GM21723 (cell line): Measurements from ENCODE around the gene HOXC4.
A peak's percentile ranks its signal among the peaks of the same experiment; 100 is the strongest.

ENCODE experiments used
- ATAC-seq: cut with Tn5 transposase; IDR thresholded peaks from one replicate; pipeline ENCODE4 v1.9.1; 2021; ENCODE audit warnings: mild to moderate bottlenecking, moderate library complexity; ENCODE audit not compliant: unreplicated experiment

HOXC4 gene

DNA sequence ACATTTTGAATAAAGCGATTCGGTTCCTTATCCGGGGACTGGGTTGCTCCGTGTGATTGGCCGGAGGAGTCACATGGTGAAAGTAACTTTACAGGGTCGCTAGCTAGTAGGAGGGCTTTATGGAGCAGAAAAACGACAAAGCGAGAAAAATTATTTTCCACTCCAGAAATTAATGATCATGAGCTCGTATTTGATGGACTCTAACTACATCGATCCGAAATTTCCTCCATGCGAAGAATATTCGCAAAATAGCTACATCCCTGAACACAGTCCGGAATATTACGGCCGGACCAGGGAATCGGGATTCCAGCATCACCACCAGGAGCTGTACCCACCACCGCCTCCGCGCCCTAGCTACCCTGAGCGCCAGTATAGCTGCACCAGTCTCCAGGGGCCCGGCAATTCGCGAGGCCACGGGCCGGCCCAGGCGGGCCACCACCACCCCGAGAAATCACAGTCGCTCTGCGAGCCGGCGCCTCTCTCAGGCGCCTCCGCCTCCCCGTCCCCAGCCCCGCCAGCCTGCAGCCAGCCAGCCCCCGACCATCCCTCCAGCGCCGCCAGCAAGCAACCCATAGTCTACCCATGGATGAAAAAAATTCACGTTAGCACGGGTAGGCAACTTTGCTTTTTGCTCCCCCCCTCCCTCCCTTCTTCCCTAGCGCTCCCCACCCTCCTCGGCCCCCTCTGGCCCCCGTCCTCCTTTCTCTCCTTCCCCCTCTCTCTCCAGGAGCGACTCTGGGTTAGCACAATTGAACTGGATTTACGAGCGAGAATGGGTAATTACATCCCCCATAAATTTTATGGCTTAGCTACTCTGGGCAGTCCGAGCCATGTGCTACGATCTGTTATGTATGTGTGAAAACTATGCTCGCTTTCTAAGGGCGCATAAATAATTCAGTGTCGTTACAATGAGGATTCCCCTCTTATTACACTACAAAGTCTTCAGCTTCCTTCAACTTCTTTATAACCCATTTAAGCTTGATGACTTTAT lies at the start of gene HOXC4:
Gene HOXC4 (plus strand): TSS at position 85 of the 991 bp plus-strand sequence. CDS start 88 bp downstream, at position 173.
- peak; percentile 64 for ATAC-seq

DNA sequence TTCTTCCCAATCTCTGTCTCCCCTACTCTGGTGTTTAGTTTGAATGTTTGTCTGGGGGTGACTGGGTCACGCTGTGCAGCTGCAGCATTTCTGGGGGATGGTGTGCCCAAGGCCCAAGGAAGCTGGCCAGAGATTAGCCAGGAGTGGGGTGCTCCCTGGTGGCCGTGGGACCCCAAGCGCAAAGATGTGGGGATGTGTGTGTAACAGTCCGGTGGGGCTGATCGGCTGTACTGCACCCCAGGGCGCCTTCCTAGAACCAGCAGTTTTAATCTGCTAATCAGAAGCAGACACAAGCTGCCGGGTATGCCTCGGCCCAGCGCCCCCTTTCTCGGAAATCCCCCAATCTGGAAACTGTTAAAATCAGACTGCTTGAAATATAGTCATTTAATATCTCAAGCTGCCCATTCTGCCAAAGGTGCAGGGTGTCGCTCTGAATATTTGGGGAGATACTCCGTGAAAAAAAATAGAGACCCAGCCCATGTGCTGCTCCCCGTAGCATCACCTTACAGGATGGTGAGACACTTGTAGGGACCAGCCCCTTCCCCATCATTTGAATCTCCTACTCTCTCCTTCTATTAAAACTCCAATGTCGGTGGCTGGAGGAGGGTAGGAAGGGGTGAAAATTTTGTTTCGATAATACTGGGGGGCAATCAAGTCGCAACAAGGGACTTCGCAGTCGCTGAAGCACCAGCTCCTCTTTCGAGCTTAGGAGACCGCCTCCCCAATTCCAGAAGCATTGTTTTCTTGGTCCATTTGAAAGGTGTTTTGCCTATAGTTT lies 49.4 kb upstream of the HOXC4 start:
- ATAC-seq, result no peak

DNA sequence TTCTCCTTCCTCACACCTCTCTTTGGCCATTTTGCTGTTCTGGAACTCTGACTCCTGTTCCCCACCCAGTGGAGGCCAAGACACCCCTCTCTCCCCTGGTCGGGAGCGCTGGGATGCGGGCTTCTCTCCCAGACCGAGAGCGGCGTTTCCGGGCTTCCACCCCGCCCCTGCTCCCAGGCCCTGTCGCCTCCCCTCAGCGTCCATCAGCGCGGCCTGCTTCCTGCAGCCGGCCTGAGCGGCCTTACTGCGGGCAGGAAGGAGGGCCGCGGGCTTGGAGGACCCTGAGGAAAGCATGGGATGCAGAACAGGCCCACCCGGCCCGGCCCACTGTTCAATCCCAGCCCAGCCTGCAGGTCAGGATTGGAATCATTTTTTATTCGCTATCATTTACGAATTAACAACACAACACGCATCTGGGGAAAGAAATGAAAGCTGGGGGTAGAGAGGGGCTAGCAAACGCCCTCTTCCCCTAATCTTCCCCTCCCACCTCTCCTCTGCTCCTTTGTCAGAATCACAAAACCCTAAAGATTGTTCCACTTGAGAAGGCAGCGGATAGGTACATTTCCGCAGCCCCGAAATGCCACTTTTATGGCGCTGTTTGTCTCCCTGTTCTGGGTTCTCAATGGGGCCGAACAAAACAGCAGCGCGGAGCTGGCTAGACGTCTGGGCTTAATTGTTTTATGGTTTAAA lies 48.6 kb upstream of the HOXC4 start:
- ATAC-seq, result no peak

DNA sequence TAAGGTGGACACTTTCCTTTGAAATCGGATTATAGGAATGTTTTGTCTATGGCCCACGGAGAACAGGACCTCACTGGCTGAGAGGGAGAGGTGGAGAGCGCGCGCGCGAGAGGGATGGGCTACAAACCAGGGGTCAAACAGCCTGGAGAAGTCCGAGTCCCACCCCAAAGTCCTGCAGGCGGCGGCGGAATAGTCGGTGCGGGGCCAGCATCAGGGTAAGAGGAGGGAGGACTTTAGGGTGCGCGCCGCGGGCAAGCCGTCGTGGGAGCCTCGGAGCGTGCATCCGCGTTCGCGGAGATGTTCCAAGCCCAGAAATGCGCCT lies 48.1 kb upstream of the HOXC4 start:
- ATAC-seq, result no peak

DNA sequence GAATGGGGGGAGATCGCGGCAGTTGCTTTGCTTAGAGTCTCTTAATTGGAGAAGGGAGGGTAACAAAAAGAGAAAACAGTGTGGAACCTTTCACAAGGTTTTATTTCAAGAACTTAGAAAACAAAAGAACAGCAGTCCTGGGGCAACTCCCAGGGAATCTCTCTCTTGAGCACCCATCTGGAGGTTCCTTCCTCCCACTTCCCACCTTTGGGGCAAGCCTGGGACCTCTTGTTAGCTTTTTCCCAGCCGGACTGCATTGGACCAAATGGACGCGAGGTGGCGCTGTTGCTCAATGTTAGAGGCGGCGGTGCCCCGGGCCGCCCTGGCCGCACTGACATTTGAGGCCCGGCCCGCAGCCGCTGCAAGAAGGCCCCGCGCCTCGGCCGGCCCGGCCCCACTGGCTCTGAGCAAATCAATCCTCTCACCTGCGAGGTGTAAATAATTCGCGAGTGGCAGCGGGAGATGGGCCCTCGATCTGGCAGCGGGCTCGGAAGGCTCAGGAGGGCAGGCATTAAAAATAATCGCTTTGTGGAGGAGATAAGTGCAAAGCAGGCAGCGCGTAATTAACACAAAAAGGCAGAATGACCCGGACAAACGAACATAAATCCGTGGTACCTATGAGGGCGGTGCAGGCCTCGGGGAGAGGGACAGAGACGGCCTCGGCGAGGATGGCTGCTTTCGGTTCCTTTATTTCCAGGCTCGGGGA lies 47.6 kb upstream of the HOXC4 start:
- peak; percentile 68 for ATAC-seq

DNA sequence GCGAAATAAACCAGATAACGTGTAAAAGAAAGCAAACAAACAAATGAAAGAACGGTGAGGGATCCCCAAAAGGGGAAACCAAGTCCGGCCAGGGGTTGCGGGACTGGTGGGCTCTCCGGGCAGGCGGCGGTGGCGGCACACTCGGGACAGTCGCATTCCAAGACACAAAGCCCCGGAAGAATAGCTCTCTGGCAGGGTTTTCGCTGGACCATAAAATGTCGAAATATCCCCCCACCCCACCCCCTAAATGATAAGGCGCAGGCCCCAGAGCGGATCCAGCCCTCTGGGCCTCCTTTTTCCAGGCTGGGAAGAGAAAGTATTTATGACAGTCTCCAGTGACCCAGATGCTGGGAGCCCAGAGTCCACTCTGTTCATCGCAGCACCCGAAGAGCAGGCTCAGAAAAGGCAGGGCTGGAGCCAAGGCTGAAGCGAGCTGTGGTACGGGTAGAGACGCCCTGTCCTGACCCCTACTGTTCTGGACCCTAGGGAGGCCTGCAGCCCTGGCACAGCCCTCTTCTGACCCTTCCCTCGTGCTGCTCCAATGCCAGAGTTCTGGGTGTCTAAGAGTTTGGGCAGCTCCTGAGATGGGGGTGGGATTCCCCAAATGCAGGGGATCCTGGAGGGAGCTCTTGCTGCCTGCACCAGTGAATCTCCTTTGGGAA lies 46.9 kb upstream of the HOXC4 start:
- no peak for ATAC-seq

DNA sequence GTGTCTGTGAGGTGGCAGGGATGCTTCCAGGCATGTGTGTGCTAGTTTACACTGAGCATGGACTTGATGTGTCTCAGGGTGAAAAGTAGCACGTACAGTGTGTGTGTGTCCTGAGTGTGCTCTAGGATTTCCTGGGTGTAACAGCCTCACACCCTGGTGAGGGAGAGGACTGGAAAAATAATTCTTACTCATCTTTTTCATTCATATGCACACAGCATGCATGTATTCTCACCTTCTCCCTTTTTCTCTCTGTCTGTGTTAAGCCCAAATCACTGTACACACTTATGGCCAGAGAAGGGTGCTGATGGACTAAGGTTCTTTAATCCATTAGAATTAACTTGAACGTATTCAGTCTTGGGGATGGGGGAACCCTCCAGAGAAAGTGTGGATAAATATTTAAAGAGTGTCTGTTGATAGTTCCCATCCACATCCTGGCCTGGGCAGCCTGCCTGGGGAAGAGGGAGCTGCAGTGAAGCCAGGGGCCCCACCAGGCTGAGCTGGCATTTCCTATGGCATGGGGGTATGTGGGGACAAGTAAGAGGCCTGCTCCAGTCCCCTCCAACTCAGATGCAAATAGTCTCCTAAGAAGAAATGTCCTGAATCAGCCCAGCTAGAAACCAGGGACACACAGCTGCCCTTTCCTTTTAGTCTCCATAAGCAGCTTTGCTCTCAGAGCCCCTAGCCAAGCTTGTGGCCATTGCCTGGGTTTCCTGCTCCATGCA lies 45.9 kb upstream of the HOXC4 start:
- ATAC-seq, result no peak

DNA sequence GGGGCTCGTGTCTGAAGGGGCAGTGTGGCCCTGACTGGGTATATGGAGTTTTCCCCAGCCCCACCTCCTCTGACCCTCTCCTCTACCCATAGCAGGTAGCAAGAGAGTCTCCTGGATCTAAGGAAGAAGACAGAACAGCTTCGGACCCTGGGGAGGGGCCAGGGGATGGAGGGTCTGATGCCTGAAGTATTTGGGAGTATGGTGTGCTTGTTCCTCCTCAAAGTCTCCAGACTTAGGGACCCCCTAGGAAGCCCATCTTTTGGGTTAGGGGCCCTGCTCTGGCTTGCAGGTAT lies 45.4 kb upstream of the HOXC4 start:
- ATAC-seq, result no peak

DNA sequence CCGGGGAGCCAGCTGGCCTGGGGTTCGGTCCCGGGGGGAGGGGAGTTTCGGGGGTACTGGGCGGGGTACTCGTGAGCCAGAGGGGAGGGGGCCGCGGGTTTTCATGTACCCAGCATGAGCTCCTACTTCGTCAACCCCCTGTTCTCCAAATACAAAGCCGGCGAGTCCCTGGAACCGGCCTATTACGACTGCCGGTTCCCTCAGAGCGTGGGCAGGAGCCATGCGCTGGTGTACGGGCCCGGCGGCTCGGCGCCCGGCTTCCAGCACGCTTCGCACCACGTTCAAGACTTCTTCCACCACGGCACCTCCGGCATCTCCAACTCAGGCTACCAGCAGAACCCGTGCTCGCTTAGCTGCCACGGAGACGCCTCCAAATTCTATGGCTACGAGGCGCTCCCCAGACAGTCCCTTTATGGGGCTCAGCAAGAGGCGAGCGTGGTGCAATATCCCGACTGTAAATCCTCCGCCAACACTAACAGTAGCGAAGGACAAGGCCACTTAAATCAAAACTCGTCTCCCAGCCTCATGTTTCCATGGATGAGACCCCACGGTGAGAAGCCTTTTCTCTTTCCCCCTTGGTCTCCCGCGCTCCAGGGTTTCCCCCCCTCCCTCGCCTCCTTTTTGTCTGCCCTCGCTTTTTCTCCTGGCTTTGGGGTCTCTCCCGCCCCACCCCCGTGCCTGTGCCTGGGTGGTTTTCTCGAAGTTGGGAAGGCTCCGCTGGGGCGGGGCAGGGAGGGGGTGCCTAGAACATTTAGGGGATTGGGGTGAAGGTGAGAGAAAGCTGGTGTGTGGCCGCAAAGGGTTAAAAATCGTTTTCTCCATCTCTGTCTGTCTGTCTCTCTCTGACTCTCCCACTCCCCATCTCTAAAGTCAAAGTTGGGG lies 44.2 kb upstream of the HOXC4 start:
- no peak for ATAC-seq

DNA sequence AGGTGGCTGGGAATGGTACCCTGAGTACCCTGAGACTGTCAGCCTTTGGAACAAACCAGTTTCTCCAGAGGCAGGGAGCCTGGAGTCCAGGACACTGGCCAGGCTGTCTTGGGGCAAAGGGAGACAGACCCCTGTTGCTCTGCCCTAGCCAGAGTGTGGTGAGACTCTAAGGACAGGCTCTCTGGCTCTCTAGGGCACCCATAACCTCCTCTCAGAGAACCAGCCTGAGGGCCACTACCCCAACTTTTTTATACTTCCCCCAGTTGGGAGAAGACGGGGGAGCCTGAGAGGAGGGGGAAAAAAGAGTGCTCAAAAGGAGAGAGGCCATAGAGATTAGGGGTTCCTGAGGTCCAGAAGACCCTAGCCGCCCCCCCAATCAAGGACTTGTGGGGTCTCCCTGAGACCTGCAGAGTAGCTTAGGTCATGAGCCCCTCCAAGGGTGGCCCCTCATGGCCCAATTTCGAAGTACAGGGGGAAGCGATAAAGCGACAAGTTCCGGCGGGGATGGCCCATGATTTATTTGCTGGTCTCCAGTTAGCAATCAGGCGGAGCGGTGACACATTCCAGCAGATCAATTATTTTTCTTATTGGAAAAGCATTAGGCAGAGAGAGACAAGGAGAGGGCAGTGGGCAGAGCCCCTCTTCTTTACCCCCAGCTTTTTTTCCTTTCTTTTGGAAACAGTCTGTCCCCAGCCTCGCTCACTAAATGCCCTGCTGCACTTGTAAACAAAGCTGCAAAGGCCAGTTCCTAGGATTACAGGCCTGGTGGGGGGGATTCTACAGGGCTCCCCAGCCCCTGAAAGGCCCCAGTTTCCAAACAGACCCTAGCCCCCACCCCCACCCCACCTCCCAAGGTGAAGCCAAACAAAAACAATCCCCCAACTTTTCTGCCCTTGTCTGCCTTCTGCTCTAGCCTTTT lies 43.3 kb upstream of the HOXC4 start:
- no peak for ATAC-seq

DNA sequence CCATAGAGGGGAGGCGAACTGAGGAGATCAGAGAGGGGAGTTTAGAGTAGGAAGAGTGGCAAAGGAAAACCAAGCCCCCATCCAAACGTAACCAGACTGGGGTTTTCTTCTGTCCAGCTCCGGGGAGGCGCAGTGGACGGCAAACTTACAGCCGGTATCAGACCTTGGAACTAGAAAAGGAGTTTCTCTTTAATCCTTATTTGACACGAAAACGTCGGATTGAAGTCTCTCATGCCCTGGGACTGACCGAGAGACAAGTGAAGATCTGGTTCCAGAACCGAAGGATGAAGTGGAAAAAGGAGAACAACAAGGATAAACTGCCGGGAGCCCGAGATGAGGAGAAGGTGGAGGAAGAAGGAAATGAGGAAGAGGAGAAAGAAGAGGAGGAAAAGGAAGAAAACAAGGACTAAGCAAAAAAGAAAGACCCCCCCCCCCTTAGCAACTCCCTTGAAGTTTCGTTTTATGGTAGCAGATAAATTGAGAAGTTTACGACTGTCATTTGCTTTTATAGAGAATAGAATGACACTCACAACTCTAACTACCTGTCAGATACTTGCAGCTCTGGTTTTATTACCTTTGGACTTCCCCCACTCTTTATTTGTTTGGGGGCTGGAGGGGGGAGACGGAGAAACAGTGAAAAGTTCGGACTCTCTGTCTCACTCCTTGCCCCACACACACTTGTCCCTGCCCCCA lies 42.5 kb upstream of the HOXC4 start:
- ATAC-seq, result no peak

DNA sequence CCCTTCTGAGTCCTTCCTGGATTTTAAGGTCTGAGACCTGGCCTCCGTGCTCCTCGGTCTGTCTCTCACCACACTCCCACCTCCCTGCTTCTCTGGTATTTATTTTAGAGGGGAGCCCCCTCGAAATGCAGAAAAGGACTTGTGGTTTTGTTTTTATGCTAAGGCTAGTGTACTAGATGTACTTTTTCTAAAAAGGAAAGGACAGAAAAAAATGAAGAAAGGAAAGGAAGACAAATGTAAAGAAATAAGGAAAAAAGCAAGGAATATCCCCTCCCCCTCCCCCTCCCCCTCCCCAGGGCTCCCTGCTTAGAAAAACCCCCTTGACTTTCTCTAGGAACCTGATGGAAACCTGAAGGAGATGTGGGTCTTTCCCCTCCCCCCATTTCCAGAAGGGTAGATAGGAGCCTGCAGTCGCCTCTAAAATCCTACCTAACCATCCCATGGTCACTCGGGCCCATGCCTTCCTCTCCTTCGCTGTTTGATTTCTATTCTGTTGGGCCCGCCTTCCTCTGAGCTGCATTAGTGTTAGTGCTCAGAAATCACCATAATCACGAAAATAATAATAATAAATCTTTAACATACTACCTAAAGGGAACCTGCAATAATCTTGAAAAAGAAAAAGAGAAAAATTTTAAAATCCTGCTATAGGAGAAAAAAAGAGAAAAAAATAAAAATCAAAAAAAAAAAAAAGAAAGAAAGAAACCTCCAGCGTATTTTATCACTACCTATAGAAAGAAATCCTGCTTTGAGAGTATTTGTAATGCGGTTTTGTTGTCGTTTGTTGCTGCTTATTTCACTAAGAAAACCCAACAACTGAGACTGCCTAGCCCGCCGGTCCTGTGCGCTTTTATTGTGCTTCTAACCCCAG lies 41.7 kb upstream of the HOXC4 start:
- no peak for ATAC-seq

DNA sequence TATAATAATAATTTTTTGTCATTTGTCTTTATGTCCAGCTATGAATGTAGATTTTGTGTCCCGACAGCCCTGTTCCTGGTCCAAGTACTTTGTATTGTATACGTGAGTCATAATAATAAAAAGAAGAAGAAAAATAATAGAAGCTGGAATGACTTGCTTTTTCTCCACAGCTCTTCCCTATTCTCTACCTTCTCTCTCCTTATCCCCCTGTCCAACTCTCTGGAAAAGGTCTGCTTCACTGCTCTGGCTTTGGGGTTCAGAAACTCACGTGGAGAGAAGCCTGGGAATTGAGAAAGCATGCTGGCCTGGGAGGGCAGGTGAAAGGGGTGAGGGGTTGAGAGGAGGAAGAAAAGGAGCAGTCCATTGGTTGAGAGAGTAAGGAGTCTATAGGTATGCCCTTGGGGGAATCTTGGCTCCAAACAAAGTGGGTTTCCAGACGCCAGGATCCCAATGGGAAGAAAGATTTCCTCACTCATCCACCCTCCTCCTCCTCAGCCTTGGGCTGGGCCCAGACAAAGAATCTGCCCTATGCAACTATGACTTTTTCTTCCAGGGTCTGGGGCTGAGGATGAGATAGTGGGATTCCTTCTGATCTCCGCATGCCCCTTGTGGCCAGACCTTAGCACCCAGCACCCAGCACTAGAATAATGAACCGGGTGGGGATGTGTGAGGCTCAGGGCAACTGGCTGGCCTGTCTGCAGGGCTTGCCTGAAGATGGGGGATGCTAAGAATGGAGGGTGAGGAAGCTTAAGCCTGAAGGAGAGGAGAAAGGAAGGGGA lies 40.8 kb upstream of the HOXC4 start:
- no peak for ATAC-seq

DNA sequence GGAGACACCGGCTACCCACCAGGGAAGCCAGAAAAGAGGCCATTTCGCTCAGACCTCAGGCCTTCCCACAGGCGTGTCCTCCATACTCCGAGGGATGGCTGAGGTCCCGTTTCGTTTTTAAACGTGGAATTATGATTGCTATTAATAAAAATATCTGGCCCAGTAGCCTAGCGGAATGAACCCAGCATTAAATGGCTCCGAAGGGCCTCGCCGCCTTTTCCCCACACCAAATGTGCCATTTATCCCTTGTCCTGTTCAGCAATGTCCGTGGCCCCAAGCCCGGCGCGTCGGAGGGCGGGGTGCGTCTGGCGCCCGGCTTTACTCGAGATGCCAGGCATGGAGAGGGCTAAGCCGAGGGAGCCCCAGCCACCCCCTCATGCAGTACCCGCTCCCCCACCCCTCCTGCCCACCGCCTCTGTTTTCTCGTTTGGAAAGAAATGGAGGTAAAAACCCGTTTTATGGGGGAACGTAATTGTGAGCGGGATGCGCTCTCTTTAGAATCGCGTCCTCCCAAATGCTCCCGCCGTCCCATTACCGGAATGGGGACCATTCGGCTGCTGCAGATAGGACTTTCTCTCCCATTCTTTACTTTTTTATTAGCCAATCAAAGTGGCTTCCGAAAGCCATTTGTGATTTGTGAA lies 39.1 kb upstream of the HOXC4 start:
- no peak for ATAC-seq
